K562 treated with DMSO at 1 percent for 24 hours (cell line): ENCODE measurements around the gene MRPL2. TPM values are rescaled to one million over a fixed set of nuclear protein-coding genes. Genes with fewer than 3 reads are reported as not detected.

Source experiments
- total RNA-seq: library from RNA; unstranded; fragments of 300-600 nt; gene quantifications from 2 replicates; pipeline ENCODE4 v1.2.3, GENCODE V29; 2022; ENCODE audit warnings: low read depth; ENCODE audit not compliant: insufficient read depth

The MRPL2 gene
- 128 and 144 TPM in 2 replicates for total RNA-seq

GRCh38 chr6:43059168-43060033, at the start of gene MRPL2, which contains the start of gene KLC4:
Gene MRPL2, minus strand, starts transcription at chr6:43059434. Its CDS starts 53 bp downstream, at chr6:43059381.
Gene KLC4, plus strand, starts transcription at chr6:43059631. Its CDS starts 1,705 bp downstream, at chr6:43061336.

GRCh38 chr6:43075670-43076463, 16.6 kb upstream of the MRPL2 start, which contains the start of gene PTK7:
Gene PTK7, plus strand, starts transcription at chr6:43076314. Its CDS starts 175 bp downstream, at chr6:43076489.

GRCh38 chr6:43053545-43054205, 5.6 kb downstream of the MRPL2 start, which contains the start of gene CUL7:
Gene CUL7, minus strand, starts transcription at chr6:43053851. Its CDS starts 1,063 bp downstream, at chr6:43052788.

GRCh38 chr6:43021270-43022047, 37.8 kb downstream of the MRPL2 start, which contains the start of gene RRP36:
Gene RRP36, plus strand, starts transcription at chr6:43021623. Its CDS starts 32 bp downstream, at chr6:43021655.

GRCh38 chr6:43013843-43014433, 45.3 kb downstream of the MRPL2 start, which contains the start of the genes KLHDC3 and MEA1:
Gene KLHDC3, plus strand, starts transcription at chr6:43014249. Its CDS starts 2,944 bp downstream, at chr6:43017193.
Gene MEA1, minus strand, starts transcription at chr6:43013946. Its CDS starts 133 bp downstream, at chr6:43013813.

Other genes with a start within 250 kb of the MRPL2 start
- 85.4 and 87.5 TPM in 2 replicates for gene RPL7L1, start 179.8 kb downstream of the MRPL2 start, total RNA-seq
- gene PTCRA, start 143.4 kb downstream of the MRPL2 start, total RNA-seq: not detected in 2 replicates
- gene CNPY3, start 130.0 kb downstream of the MRPL2 start, total RNA-seq: 33.9 and 34.0 TPM in 2 replicates
- not detected in 2 replicates for gene GNMT, start 98.7 kb downstream of the MRPL2 start, total RNA-seq
- gene PEX6, start 80.3 kb downstream of the MRPL2 start, total RNA-seq: 65.7 and 67.2 TPM in 2 replicates
- gene PPP2R5D, start 74.9 kb downstream of the MRPL2 start, total RNA-seq: 59.4 and 61.1 TPM in 2 replicates
- gene MEA1, start 45.5 kb downstream of the MRPL2 start, total RNA-seq: 111 and 113 TPM in 2 replicates
- 218 and 222 TPM in 2 replicates for gene KLHDC3, start 45.2 kb downstream of the MRPL2 start, total RNA-seq
- 101 and 112 TPM in 2 replicates for gene RRP36, start 37.8 kb downstream of the MRPL2 start, total RNA-seq
- gene CUL7, start 5.6 kb downstream of the MRPL2 start, total RNA-seq: 47.9 and 48.5 TPM in 2 replicates
- 38.1 and 46.4 TPM in 2 replicates for gene KLC4, start 197 bp upstream of the MRPL2 start, total RNA-seq
- 15.6 TPM in 2 replicates for gene PTK7, start 16.9 kb upstream of the MRPL2 start, total RNA-seq
- gene SRF, start 111.8 kb upstream of the MRPL2 start, total RNA-seq: 39.2 and 40.6 TPM in 2 replicates
- gene CUL9, start 122.8 kb upstream of the MRPL2 start, total RNA-seq: 21.6 and 25.5 TPM in 2 replicates
- 221 and 250 TPM in 2 replicates for gene DNPH1, start 170.0 kb upstream of the MRPL2 start, total RNA-seq
- gene TTBK1, start 184.0 kb upstream of the MRPL2 start, total RNA-seq: 0.05 TPM in 1 of 2 replicates, not detected in the other
- not detected in 2 replicates for gene SLC22A7, start 238.8 kb upstream of the MRPL2 start, total RNA-seq
- gene CRIP3, start 249.4 kb upstream of the MRPL2 start, total RNA-seq: 2.3 TPM in 1 of 2 replicates, not detected in the other